HepG2 (cell line): ENCODE measurements around the gene FKBP10. TPM values are rescaled to one million over a fixed set of nuclear protein-coding genes. Genes with fewer than 3 reads are reported as not detected.

ENCODE experiments used
- CHD2 ChIP-seq: IDR thresholded peaks from 2 replicates; pipeline ENCODE4 v1.6.1; 2011; ENCODE audit warnings: low read depth, low read length, improper control_type of control experiment
- FOXP4 ChIP-seq: sonication (generic); formaldehyde crosslinking; IDR thresholded peaks from 2 replicates; pipeline ENCODE4 v1.4.0; 2020; ENCODE audit warnings: missing genetic modification reagents
- HDAC2 ChIP-seq: sonication (generic); formaldehyde crosslinking; IDR thresholded peaks from 2 replicates; pipeline ENCODE4 v1.4.0; 2020; ENCODE audit warnings: missing genetic modification reagents
- HNRNPL ChIP-seq: fragments of 200-400 bp; formaldehyde crosslinking; IDR thresholded peaks from 2 replicates; pipeline ENCODE4 v1.6.1; 2017; ENCODE audit warnings: mild to moderate bottlenecking, low read depth, low read length
- JUN ChIP-seq: sonication (generic); formaldehyde crosslinking; IDR thresholded peaks from 2 replicates; pipeline ENCODE4 v1.4.0; 2020; ENCODE audit warnings: mild to moderate bottlenecking, missing genetic modification reagents
- KLF12 ChIP-seq: sonication (generic); formaldehyde crosslinking; IDR thresholded peaks from 2 replicates; pipeline ENCODE4 v1.4.0; 2020; ENCODE audit warnings: missing genetic modification reagents, borderline replicate concordance
- RCOR2 ChIP-seq: IDR thresholded peaks from 2 replicates; pipeline ENCODE4 v1.6.1; 2016; ENCODE audit warnings: missing biosample characterization, missing genetic modification reagents
- SAFB2 ChIP-seq: sonication (generic); formaldehyde crosslinking; IDR thresholded peaks from 2 replicates; pipeline ENCODE4 v1.5.1; 2020; ENCODE audit warnings: missing genetic modification reagents, low read depth, mild to moderate bottlenecking, borderline replicate concordance
- STAG1 ChIP-seq: sonication (generic); formaldehyde crosslinking; IDR thresholded peaks from 2 replicates; pipeline ENCODE4 v1.4.0; 2020; ENCODE audit warnings: missing genetic modification reagents
- TCF7L2 ChIP-seq: IDR thresholded peaks from 2 replicates; pipeline ENCODE4 v1.6.1; 2011; ENCODE audit warnings: mild to moderate bottlenecking, low read depth, low read length, moderate library complexity
- ZNF101 ChIP-seq: sonication (generic); formaldehyde crosslinking; IDR thresholded peaks from 2 replicates; pipeline ENCODE4 v1.4.0; 2020; ENCODE audit warnings: mild to moderate bottlenecking, low read depth, missing genetic modification reagents, borderline replicate concordance
- ZNF446 ChIP-seq: sonication (generic); formaldehyde crosslinking; IDR thresholded peaks from 2 replicates; pipeline ENCODE4 v1.5.0; 2020; ENCODE audit warnings: mild to moderate bottlenecking, missing genetic modification reagents
- ZNF501 ChIP-seq: sonication (generic); formaldehyde crosslinking; IDR thresholded peaks from 2 replicates; pipeline ENCODE4 v1.5.1; 2020; ENCODE audit warnings: mild to moderate bottlenecking, moderate library complexity, missing genetic modification reagents
- ZNF672 ChIP-seq: sonication (generic); formaldehyde crosslinking; IDR thresholded peaks from 2 replicates; pipeline ENCODE4 v1.8.1; 2022; ENCODE audit warnings: missing genetic modification reagents
- ZNF687 ChIP-seq: sonication (generic); formaldehyde crosslinking; IDR thresholded peaks from 2 replicates; pipeline ENCODE4 v1.5.1; 2020; ENCODE audit warnings: mild to moderate bottlenecking, missing genetic modification reagents, moderate library complexity
- ZNF770 ChIP-seq: sonication (generic); formaldehyde crosslinking; IDR thresholded peaks from 2 replicates; pipeline ENCODE4 v1.5.0; 2020; ENCODE audit warnings: mild to moderate bottlenecking, missing genetic modification reagents
- ZNF790 ChIP-seq: sonication (generic); formaldehyde crosslinking; IDR thresholded peaks from 2 replicates; pipeline ENCODE4 v1.8.0; 2022; ENCODE audit warnings: missing genetic modification reagents, mild to moderate bottlenecking, borderline replicate concordance
- ZSCAN30 ChIP-seq: sonication (generic); formaldehyde crosslinking; IDR thresholded peaks from 2 replicates; pipeline ENCODE4 v1.5.0; 2020; ENCODE audit warnings: mild to moderate bottlenecking, missing genetic modification reagents
- polyA plus RNA-seq, 8 experiments: library from polyadenylated mRNA; depleted of rRNA in 3 of 8; stranded (reverse) in 7 of 8; unstranded in 1 of 8; fragments of >200 nt; fragmentation: Illumina TruSeq in 4 of 8; extraction: Trizol in 4 of 8; gene quantifications; 2 replicates each; pipeline versions ENCODE4 v1.2.1 to v1.2.3, GENCODE V29; 2011 to 2016; ENCODE audit warnings: low read depth in 4 of 8, missing spikeins in 1 of 8, mixed read lengths in 1 of 8; ENCODE audit not compliant: insufficient read depth in 1 of 8
- total RNA-seq, 5 experiments: library from RNA; depleted of rRNA; stranded (reverse); fragments of >200 nt; fragmentation: Illumina TruSeq; extraction: Trizol; gene quantifications; 2 replicates each; pipeline ENCODE4 v1.2.3, GENCODE V29; 2016; ENCODE audit warnings: low read depth in 1 of 5
- TF ChIP-seq, protein P1 (sequence below): sonication (generic); formaldehyde crosslinking; IDR thresholded peaks from 2 replicates; pipeline ENCODE4 v1.5.0; 2020; ENCODE audit warnings: missing genetic modification reagents

FKBP10 gene
- total and polyA plus RNA-seq, 2 of the 13 experiments (the other 11 are each of a cell fraction or from before 2014, with no cell fraction given), result 149 to 573 TPM

DNA sequence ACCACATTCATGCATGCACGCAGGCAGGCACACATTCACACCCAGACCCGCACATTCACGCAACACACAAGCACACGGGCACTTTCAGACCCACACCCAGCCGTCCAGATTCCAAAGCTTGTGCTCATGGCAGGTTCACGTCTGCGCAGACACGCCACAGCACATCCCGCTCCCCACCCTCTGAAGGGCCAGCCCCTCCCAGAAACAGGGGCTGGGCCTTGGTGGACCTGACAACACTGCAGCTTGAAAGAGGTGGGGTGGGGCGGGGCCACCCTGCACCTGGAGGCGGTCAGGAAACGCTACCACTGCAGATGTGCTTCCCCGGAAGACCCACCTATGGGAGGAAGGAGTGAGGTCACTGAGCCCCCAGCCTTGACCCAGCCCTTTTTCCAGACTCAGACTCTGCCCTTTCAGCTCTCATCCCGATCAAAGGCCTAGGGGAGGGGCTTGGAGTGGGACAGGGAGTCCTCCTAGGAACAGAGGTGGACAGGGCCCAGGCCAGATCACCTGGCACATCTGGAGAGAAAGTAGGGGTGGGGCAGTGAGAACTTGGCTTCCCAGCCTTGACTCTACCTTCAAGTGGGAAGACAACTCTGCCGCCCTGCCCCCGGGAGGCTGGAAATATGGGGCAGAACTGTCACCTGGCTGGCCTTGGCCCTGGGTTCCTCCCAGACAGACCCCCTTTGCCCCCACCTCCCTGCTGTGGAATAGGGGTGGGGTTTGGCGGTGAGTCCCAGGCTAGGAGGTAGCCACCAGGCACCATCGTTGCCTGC, 12.0 kb upstream of the FKBP10 start (continued):
- TF ChIP-seq TCF7L2 (no peak), CHD2 (no peak), RCOR2 (CRISPR knock-in tag) (0 out of 2 replicates have a peak, but pooled peaks have one; percentile 15), ZNF446 (CRISPR knock-in tag) (no peak), ZNF101 (CRISPR knock-in tag) (no peak), ZSCAN30 (CRISPR knock-in tag) (no peak), FOXP4 (CRISPR knock-in tag) (peak; percentile 63; the same call in 1 of the 2 replicates), ZNF790 (CRISPR knock-in tag) (no peak), HNRNPL (no peak), JUN (0 out of 2 replicates have a peak, but pooled peaks have one; percentile 55), STAG1 (peak; percentile 2; the same call in 1 of the 2 replicates), ZNF687 (peak; percentile 75), ZNF770 (CRISPR knock-in tag) (no peak), KLF12 (peak; percentile 70; the same call in 1 of the 2 replicates), ZNF501 (CRISPR knock-in tag) (peak; percentile 78), HDAC2 (CRISPR knock-in tag) (peak; percentile 33; the same call in 1 of the 2 replicates), SAFB2 (CRISPR knock-in tag) (peak; percentile 43; the same call in 1 of the 2 replicates), ZNF672 (no peak; the same call in 1 of the 2 replicates)
- TF ChIP-seq, protein P1, sequence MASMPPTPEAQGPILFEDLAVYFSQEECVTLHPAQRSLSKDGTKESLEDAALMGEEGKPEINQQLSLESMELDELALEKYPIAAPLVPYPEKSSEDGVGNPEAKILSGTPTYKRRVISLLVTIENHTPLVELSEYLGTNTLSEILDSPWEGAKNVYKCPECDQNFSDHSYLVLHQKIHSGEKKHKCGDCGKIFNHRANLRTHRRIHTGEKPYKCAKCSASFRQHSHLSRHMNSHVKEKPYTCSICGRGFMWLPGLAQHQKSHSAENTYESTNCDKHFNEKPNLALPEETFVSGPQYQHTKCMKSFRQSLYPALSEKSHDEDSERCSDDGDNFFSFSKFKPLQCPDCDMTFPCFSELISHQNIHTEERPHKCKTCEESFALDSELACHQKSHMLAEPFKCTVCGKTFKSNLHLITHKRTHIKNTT (CRISPR knock-in tag), result 0 out of 2 replicates have a peak, but pooled peaks have one; percentile 69
